Stimulated activated CD4-positive, alpha-beta T cell treated with anti-CD3 and anti-CD28 coated beads, Interleukin-12 subunit alpha, Interleukin-12 subunit beta, amount 100 ng/mL, for 48 hours (primary cell): ENCODE data around the gene DLGAP4.

Experiments
- DNase-seq, 3 donors: peaks; one replicate each; pipeline ENCODE4 v3.0.0-alpha.2; 2020; ENCODE audit warnings: low read depth in 2 of 3, low spot score in 1 of 3

Gene DLGAP4

GRCh38 chr20:36308986-36309385 lies 2.8 kb downstream of the DLGAP4 start:
- DNase-seq: no peak

GRCh38 chr20:36309643-36310042 lies 3.5 kb downstream of the DLGAP4 start:
- no peak for DNase-seq

GRCh38 chr20:36310215-36310981 lies 4.3 kb downstream of the DLGAP4 start:
- DNase-seq: no peak

GRCh38 chr20:36311141-36311853 lies 5.2 kb downstream of the DLGAP4 start:
- DNase-seq: no peak

GRCh38 chr20:36311854-36312723 lies 6.0 kb downstream of the DLGAP4 start:
- DNase-seq: no peak

- no peak for DNase-seq
Observed at GRCh38 chr20:36312724-36313441, 6.7 kb downstream of the DLGAP4 start.

GRCh38 chr20:36313476-36313875 lies 7.3 kb downstream of the DLGAP4 start:
- no peak for DNase-seq

- DNase-seq: no peak
Observed at GRCh38 chr20:36313926-36314325, 7.8 kb downstream of the DLGAP4 start.

- DNase-seq: no peak
Observed at GRCh38 chr20:36314734-36315544, 8.8 kb downstream of the DLGAP4 start.

GRCh38 chr20:36315545-36316351 lies 9.6 kb downstream of the DLGAP4 start:
- DNase-seq: no peak

GRCh38 chr20:36317675-36318074 lies 11.5 kb downstream of the DLGAP4 start:
- DNase-seq: no peak

- DNase-seq: no peak
Observed at GRCh38 chr20:36318166-36318565, 12.0 kb downstream of the DLGAP4 start.

- no peak for DNase-seq
Observed at GRCh38 chr20:36319356-36320260, 13.5 kb downstream of the DLGAP4 start.

GRCh38 chr20:36320261-36320897 lies 14.2 kb downstream of the DLGAP4 start:
- DNase-seq: no peak

- DNase-seq: no peak
Observed at GRCh38 chr20:36320898-36321695, 15.0 kb downstream of the DLGAP4 start.

- no peak for DNase-seq
Observed at GRCh38 chr20:36322131-36322530, 16.0 kb downstream of the DLGAP4 start.

- DNase-seq: no peak
Observed at GRCh38 chr20:36330091-36330490, 24.0 kb downstream of the DLGAP4 start.
